ENCODE measurements around the gene SYT1.

DNA sequence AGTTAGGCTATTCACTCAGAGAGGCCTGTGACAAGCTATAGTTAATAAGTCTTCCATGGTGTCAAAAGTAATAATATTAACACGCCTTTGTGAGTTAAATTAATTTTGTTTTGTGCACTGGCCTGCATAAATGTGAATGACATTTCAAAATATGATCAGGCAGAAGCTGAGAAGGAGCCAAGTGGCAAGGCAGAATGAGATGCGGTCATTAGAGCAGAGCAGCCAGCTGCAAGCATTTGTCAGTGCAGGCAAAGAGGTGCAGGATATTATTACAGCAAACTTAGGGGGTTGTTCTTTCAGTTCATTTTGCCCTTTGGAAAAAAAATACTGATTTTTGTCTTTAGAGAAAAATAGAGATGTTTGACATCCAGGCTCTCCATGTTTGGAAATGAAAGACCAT is 461.6 kb downstream of the SYT1 start:
- TF ChIP-seq EZH2 (IDR thresholded peaks at IDR 0.05; ENCODE audit: borderline replicate concordance, insufficient read depth, low read depth, low read length, poor library complexity, severe bottlenecking), result no peak
- no peak for TF ChIP-seq CTCF (IDR thresholded peaks at IDR 0.05)

Measured in B cell (primary cell).